ENCODE measurements around the gene MFSD11.
"Not testable (repeated sequence)": the region's sequence is repeated elsewhere in the genome, so short reads cannot be mapped to it uniquely, and the experiment has no call there.

The MFSD11 gene

GRCh38 chr17:76727745-76728456 lies 10.0 kb upstream of the MFSD11 start:
- peak; percentile 48 for DNase-seq

DNA sequence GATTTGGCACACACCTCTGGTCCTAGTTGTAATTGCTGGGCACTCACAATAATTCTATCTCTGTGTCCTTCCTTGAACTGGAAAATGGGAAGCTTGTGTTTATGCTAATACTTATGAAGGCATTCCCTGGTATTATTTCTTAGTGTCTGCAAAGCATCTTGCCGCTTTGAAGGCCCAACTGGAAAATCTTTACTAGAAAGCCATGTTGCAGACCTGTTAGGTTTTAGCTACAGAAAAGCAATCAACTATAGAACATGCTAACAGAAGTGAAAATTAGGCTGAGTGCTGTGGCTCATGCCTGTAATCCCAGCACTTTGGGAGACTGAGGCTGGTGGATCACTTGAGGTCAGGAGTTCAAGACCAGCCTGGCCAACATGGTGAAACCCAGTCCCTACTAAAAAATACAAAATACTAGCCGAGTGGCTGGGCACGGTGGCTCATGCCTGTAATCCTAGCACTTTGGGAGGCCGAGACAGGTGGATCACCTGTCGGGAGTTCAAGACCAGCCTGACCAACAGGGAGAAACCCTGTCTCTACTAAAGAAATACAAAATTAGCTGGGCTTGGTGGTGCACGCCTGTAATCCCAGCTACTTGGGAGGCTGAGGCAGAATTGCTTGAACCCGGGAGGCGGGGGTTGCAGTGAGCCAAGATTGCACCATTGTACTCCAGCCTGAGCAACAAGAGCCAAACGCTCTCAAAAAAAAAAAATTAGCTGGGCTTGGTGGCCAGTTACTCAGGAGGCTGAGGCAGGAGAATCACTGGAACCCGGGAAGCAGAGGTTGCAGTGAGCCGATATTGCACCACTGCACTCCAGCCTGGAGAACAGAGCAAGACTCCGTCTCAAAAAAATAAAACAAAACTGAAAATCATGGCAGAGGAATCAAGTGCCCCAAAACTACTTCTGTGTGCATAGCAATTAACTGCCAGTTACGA lies 5.9 kb upstream of the MFSD11 start:
- DNase-seq = peak; percentile 20

DNA sequence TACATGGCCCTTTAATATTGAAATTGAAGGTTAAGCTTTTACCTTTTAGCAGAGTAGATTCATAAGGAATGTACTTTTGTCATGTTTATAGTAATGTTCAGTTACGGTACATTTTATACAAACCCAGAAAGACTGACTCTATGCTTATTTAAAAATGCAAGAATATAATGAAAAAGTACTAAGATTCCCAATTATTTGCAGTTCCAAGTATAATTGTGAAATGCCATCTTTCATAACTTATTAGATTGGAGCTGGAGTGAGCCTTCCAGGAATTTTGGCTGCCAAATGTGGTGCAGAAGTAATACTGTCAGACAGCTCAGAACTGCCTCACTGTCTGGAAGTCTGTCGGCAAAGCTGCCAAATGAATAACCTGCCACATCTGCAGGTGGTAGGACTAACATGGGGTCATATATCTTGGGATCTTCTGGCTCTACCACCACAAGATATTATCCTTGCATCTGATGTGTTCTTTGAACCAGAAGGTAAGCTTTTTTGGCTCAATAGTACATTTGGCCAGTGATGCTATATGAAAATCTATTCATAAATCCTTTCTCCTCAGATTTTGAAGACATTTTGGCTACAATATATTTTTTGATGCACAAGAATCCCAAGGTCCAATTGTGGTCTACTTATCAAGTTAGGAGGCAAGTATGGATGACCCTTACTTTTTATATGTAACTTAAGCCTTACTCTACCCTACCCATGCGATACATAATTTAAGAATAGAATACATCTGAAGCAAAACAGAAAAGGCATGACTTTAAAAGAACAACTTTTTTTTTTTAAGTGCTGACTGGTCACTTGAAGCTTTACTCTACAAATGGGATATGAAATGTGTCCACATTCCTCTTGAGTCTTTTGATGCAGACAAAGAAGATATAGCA lies 4.9 kb upstream of the MFSD11 start:
- peak; percentile 41 for DNase-seq

GRCh38 chr17:76733618-76733957 lies 4.3 kb upstream of the MFSD11 start:
- DNase-seq = no peak

GRCh38 chr17:76734080-76734840 lies 3.7 kb upstream of the MFSD11 start:
- DNase-seq = peak; percentile 43

DNA sequence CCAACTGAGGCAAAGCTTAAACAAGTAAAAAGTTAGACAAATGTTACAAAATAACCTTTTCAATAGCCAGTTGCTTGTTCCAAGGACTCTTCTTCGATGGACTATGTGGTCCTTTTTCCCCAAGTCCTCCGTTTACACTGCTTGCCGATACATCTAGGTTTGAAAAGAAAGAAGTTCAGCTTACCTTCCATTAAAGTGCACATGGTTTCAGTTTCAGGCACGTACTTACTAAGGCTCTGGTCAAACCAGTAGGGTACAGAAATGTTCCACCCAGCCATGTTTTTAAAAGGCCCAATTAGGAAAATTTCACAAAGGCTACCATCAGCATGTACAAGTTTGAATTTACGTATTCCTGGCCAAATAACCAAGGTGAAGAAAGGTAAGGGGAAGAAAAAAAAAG lies 2.9 kb upstream of the MFSD11 start:
- peak; percentile 51 for DNase-seq

DNA sequence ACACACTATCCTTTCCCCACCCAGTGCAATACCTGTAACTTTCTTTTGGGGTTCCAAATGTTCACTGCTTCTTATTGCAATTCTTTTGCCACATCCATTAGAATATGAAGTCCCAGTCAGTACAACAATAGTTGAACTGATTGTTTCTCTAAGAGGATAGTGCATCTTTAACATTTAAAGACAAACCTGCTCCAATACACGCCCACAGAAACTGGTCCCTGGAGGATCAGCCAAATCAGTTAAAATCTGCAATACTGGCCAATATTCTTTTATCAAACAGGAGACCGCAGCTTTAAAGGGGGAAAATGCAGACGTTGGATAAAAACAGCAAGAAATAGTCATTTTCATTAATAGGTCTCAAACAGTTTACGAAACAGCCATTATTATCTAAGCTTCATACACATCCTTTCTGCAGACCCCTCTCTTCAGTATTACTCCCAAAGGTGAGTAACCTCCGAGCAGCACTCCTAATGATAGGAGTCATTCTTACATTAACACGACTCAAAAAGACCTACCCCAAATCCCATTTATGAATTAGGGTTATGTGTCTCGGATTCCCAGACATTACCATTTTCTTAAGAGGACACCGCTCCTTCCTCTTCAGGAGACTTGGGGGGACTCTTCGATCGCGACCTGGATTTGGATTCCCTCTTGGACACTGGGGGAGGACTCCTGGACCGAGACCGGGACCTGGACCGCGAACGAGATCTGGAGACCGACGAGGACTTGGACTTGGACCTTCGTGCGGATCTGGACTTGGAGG lies 2.2 kb upstream of the MFSD11 start:
- peak; percentile 30 for DNase-seq

DNA sequence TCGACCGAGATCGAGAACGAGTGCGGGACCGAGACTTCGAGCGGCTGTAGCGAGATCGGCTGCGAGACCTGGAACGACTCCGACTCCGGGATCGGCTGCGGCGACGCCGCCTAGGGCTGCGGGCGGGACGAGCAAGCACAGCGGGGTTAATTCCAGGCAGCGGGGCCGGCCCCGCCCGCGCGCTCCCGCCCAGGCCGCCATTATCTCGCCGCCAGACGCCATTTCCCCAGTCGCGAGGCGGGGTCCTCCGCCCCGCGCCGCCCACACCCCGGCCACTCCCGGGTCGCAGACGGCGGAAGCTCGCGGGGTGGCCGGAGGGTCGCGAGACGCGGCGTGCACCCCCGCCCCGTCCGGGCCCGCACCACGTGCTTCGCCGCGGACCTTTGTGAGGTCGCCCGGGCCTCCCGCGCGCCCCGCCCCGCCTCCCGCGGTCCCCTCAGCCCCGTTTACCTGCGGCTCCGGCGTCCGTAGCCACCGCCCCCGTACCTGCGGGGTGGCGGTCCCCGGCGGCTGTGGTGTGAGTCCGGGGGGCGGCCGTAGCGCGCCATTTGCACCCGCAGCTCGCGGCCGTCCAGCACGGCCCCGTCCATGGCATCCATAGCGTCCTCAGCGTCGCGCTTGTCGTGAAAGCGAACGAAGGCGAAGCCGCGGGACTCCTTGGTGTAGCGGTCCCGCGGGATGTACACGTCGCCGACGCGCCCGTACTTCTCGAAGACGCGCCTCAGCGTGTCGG lies 1.4 kb upstream of the MFSD11 start:
- DNase-seq = peak; percentile 71

- peak; percentile 99 for DNase-seq
Measured at GRCh38 chr17:76737082-76737675, 740 bp upstream of the MFSD11 start, which contains the start of gene SRSF2. Gene SRSF2, minus strand, starts transcription at chr17:76737331. Its CDS starts 171 bp downstream, at chr17:76737160.

- DNase-seq = no peak
Measured at GRCh38 chr17:76738468-76738850, 540 bp downstream of the MFSD11 start.

DNA sequence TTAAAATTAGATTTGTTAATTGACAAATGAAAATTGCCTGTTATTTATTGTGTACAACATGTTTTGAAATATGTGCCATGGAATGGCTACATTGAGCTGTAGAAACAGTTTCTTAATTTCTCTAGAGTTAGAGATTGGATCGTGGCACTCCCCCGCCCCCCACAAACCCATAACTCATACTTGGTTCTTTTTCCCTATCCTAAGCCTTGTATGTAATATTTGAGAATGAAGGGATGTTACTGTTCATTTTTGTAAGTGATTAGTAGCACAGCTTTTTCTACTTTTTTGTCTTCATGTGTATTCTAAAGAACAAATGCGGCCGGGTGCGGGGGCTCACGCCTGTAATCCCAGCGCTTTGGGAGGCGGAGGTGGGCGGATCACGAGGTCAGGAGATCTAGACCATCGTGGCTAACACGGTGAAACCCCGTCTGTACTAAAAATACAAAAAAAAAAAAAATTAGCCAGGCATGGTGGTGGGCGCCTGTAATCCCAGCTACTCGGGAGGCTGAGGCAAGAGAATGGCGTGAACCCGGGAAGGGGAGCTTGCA lies 1.7 kb downstream of the MFSD11 start:
- not testable (repeated sequence) for DNase-seq

DNA sequence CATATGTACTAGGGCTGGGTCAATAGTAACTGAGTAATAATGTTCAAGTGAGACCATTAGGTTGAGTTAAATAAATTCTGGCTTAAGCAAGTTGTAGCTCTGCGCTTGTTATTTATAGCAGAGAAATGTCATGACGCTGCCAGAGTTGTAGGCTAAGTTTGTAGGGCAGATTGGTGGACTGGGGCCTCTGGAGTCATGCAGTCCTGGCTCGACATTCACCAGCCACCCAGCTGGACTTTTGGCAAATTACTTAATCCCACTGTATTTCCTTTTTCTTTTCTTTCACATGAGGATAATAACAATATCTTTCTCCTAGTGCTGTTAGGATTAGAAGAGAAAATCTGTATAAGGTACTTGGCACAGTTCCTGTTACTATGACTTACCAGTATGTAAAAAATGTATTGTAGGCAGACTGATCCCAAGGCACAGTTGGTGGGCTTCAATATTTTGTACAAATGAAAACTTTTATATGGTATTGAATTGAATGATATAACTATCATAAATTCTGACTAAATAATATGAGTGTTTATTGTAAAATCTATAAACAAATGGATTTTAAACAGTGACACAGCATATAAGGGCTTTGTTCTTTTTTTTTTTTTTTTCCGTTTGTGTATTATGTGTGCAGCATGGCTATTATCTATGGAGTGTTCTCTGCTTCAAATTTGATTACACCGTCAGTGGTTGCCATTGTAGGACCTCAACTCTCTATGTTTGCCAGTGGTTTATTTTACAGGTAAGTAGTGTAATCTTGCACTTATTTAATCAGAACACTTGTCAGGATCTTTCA lies 2.6 kb downstream of the MFSD11 start:
- no peak for DNase-seq

DNA sequence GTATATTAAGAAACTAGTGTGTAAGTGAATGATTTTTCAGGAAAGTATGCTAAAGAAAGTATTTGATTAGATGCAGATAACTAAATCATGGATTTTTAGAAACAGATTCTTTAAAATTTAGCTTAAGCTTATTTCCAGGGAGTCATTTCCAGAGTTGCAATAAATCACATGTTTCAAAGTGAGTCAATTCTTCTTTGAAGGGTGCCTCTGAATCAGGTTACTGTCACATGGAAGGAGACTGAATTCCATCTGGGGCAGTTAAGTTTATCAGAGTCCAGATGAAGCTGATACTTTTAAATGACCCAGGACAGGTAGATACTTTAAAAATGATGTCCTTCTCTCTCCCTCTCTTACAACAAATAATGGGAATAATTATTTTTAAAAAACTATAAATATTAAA lies 5.0 kb downstream of the MFSD11 start:
- no peak for DNase-seq

DNA sequence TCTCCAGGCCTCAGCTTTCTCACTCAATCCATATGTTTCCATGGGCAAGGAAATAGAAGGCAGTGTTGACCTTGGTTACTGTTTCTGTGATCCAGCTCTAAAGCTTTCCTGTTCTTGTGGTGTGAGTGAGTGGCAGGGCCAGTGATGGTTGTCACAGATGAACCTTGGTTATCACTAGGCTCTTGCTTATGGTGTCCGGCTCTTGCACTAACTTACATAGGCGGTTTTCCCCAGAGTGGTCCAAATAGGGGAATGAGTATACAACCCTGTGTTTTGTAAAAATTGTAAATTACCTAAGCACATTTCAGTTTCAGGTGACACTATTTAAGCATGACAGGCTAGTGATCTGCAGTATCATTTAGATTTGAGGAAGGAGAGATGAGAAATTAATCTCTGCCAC lies 6.8 kb downstream of the MFSD11 start:
- no peak for DNase-seq

DNA sequence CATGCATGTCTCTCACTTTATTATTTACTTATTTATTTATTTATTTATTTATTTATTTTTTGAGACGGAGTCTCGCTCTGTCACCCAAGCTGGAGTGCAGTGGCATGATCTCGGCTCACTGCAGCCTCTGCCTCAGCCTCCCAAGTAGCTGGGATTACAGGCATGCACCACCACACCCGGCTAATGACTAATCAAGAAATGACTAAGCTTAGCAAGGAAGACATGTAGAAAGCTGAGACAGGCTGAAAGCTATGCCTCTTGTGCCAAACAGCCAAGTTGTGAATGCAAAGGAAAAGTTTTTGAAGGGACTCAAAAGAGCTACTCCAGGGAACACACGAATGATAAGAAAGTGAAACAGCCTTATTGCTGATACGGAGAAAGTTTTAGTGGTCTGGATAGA lies 7.9 kb downstream of the MFSD11 start:
- DNase-seq = not testable (repeated sequence)

GRCh38 chr17:76747716-76748363 lies 9.9 kb downstream of the MFSD11 start:
- no peak for DNase-seq

- DNase-seq = no peak
Measured at GRCh38 chr17:76748657-76749056, 10.7 kb downstream of the MFSD11 start.

DNA sequence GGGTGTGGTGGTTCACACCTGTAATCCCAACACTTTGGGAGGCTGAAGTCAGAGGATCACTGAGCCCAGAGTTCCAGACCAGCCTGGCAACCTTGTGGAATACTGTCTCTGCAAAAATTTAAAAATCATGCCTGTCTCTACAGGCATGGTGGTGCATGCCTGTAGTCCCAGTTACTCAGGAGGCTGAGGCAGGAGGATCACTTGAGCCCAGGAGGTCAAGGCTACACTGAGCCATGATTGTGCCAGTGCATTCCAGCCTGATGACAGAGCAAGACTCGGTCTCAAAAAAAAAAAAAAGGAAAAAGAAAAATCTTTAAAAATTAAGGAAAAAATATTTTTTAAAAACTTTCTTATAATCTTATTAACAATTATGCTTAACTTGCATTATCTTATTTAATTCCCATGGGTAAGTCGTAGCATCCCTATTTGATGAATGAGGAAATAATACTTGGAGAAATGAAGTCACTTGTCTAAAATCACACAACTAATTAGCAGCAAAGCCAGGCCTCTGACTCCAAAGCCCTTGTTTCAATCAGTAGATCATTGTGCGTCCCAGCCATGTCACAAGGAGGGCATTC lies 13.6 kb downstream of the MFSD11 start:
- DNase-seq = no peak
